GM12891 (cell line): ENCODE measurements around the gene SAE1.

Experiments
- POLR2A ChIP-seq: IDR thresholded peaks from 2 replicates; pipeline ENCODE4 v1.6.1; 2011; ENCODE audit warnings: low read depth, low read length, control low read depth
- POLR2AphosphoS5 ChIP-seq: IDR thresholded peaks from 2 replicates; pipeline ENCODE4 v1.6.1; 2011; ENCODE audit warnings: low read depth, low read length, control low read depth
- SPI1 ChIP-seq: IDR thresholded peaks from 2 replicates; pipeline ENCODE4 v1.6.1; 2011; ENCODE audit warnings: low read depth, low read length, control low read depth

GRCh38 chr19:47146920-47147319, 16.3 kb downstream of the SAE1 start:
- TF ChIP-seq POLR2A (no peak), POLR2AphosphoS5 (no peak), SPI1 (no peak)
